Fibroblast of gingiva (primary cell): ENCODE measurements around the gene GJC1.
A peak's percentile ranks its signal among the peaks of the same experiment; 100 is the strongest.

Experiments
- DNase-seq: peaks from one replicate; pipeline ENCODE4 v3.0.0-alpha.2; 2011; ENCODE audit warnings: low read depth

GJC1 gene

DNA sequence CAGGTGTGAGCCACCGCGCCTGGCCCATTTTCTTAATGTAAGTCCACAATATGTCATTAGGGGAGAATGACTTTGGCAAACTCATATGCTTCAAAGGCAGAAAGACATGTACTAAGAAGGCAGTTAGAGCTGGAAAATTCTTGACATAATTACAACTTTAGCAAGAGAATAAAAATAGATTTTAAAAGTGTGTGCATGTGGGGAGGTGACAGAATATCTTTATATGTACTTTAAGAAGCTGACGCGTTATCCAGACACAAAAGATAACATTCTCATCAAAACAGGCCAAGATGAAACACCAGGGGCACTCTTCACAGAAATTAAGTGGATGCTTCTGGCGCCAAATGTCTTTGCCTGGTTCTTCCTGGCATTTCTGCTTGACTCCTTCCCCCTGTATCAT is 28.2 kb downstream of the GJC1 start:
- no peak for DNase-seq

DNA sequence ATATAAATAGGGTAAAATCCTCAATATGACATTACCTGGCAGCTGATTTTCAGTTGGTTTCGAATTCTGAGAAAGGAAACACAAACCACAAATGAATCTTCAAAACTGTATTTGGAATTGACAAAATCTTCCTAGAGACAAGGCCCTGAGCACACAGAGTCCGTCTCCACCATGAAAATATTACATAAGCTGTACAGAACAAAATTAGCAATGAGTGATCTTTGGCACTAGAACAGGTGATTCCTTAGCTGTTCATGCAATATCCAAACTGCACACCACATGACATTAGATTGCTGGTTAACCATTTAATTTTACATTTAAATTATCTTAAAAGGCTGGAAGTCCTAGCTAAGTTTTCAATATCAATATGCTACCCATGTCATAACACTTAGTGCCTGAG is 31.7 kb downstream of the GJC1 start:
- DNase-seq = no peak

DNA sequence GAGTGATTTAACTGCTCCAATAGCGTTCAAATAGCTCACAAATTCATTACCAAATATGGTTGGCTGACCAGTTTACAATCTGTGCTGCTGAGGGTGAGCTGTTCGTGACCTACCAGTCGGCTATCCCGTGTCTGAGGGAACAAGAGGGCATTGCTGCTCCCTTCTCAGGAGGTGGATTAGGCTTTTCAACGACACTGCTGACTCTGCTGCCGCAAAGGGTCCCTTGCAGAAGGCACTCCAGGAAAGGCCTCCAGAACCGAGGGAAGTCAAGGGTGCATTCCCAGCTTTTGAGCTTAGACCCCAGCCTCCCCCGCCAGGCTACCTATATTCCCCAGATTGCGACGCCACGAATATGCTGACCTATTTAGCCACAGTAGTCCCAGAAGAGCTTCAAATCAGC is 32.3 kb downstream of the GJC1 start:
- no peak for DNase-seq

DNA sequence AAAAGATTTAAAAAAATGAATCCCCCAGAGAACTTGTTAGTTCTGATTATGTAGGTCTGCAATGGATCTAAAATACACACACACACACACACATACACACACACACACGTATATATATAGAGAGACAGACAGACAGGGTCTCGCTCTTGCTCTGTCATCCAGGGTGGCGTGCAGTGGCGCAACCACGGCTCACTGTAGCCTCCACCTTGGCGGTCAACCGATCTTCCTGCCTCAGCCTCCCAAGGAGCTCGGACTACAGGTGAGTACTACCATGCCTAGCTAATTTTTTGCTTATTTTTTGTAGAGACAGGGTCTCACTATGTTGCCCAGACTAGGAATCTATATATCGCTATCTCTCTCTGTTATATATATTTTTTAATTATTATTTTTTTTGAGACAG is 33.4 kb downstream of the GJC1 start:
- no peak for DNase-seq

DNA sequence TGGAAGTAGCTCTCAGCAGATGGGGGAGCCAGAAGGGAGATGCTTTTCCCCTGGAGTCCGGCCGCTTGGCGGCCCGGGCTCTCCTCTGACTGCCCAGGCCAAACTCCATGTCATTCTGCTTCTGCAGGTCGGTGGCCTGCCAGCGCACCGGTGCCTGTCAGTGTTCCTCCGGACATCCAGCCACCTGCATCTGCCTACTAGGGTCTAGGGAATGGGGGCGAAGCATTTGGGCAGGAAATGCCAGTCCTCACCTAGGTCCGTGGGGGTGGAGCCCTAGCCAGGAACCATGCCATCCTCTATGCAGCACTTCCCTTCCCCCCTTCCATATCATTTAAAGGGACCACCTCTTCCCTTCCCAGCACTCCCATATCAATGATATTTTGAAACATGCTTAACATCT is 34.2 kb downstream of the GJC1 start:
- no peak for DNase-seq

DNA sequence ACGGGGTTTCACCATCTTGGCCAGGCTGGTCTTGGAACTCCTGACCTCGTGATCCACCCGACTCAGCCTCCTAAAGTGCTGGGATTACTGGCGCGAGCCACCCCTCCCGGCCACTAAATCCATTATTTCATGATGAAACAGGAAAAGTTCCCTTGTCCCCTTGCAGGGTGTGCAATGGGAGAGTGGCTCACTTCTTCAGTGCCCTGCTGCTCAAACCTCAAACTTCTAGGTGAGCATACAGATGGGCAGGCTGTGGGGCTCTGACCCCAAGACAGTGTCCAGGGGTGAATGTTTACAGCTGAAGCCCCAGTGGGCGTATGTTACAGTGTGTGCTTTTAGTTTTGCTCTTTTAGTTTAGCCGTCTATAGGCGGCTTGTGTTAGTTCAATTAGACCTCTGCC is 34.7 kb downstream of the GJC1 start:
- no peak for DNase-seq

DNA sequence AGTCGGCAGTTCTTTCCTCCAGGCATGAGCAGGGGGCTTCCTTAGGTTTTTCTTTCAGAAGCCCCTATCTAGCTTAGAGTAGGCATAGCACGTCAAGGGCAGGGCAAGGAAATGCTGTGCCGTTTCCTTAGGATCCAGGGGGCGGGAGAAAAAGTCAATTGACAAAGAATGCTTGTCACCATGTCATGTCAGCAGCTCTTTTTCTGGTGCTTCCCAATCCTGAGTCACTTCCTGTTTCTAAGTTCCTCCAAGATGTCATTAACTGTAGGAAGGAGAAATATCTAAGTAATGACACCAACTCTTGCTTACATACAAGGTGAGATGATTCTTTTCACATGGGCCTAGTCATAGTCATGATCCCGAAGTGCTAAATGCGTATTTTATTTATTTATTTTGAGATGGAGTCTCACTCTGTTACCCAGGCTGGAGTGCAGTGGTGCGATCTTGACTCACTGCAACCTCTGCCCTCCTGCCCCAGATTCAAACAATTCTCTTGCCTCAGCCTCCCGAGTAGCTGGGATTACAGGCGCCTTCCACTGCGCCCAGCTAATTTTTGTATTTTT is 35.2 kb downstream of the GJC1 start:
- peak; percentile 72 for DNase-seq

DNA sequence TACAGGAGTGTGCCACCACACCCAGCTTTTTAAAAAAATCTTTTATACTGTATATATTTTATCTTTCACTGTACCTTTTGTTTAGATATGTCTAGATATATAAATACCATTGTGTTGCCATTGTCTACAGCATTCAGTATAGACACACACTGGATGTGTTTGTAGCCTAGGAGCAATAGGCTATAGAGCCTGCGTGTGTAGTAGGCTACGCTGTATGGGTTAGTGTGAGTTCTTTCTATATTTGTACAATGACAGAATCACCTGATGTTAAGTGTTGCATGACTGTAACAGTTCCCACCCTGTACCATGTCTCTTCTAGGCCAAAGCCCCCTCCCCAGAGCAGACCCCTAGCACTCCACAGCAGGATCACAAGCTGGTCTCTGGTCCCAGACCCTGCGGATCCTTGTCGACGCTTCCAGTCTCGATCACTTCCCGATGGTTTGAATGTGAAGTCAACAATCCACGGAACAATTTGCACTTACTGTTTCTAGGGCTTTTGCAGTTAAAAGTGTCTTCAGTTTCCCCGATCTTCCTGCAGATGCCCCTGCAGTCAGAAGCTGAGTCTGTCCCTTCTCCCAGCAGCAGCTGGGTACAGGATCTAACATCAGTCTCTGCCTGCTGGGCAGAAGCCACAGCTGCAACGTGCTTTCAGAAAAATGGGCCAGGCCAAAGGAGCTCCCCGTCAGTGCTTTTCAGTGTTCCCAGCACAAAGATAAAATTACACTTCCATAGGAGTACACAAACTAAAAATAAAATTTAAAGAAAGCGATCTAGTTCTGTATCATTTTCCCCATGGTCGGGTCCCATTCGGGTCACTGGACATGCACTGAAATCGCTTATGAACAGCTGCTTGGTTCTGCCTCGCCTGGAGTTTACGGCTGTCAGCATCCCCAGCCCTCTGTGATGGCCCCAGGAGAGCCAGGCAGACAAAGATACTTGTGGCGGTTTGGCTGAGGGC is 35.9 kb downstream of the GJC1 start:
- DNase-seq = peak; percentile 16

DNA sequence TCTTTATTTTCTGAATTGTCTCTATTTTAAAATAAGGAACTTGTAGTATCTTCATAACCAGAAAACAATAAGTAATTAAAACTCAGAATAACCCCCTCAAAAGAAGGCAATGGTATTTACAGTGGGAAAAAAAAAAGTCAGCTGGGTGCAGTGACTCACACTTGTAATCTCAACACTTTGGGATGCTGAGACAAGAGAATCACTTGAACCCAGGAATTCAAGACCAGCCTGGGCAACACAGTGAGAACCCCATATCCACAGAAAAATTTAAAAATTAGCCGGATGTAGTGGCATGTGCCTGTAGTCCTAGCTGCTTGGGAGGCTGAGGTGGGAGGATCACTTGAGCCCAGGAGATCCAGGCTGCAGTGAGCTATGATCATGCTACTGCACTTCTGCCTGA is 37.8 kb downstream of the GJC1 start:
- DNase-seq = no peak

DNA sequence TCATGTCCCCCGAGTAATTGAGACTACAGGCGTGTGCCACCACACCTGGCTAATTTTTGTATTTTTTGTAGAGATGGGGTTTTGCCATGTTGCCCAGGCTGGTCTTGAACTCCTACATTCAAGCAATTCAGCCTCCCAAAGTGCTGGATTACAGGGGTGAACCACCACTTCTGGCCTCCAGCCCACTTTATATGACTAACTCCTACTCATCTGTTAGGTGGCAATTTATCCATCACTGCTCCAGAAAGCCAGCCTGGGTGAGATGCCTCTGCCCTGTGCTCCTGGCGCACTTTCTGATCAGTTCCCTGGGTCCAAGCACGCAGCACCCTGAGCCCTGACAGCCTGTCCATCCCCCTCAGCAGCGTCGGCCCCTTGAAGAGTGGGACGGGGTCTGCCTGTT is 41.9 kb downstream of the GJC1 start:
- no peak for DNase-seq

DNA sequence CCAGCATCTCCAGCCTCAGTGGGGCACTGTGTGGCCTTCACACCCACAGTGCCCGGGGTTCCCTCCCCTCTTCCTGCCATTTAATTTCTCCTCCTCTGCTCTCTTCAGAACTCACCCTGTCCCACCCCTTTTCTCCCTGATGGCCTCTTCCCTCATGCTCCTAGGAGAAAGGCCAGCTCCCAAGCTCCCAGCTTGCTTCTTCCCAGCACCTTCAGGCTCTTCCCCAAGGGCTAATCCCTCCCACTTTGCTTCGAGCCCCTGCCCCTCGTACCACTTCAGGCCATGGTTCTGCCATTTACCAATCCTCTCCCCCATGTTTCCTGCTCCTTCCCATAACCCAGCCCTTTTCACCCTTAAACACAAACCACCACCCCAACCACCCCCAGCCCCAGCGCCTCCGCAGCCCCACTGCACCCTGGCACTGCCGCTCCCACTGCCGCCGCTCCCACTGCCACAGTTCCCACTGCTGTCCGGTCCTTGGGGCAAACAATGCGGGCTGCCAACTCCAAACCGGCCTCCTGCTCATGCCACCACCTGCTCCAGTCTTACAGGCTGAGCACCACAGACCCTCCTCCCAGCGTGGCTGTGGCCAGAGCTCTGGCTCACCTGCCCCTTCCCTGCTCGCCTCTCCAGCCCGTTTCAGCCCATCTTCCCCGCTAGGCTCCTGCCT is 42.7 kb downstream of the GJC1 start:
- DNase-seq = no peak

DNA sequence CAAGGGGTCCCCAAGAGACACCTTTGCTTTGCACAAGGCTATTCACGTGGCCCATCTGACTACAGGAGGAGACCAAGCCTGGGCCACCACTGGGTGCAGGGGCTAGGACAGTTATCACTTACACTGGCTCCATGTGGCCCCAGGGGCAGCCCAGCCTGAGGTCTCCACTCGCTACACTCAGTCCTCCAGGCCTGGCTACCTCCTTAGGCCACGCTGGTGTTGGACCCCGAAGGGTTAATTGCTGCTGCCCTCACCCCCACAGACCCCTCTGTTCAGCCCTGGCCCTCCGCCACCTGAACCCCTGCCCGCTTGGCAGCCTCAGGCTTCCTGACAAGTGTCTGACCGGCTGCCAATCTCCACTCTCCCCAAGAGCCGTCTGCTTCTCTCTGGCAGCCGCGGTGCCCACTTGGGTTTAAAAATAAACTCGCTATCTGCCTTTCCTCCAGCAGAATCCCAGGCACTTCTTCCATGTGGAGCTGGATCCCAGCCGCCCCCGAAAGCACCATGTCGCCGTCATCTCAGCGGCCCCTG is 43.5 kb downstream of the GJC1 start:
- no peak for DNase-seq

DNA sequence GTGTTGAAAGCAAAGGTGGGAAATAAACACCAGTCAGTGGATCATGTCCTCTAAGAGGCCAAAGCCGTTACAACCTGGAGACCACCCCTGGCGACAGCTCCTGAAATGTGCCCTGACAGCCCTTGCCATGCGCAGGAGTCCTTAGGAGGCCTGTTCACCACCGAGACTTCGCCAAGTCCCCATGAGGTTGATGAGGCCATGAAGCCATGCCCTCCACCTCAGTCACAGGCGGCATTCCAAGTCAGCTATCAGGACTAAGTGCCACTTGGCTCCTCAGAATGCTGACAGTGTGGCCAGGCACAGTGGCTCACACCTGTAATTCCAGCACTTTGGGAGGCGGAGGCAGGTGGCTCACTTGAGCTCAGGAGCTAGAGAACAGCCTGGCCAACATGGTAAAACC is 44.2 kb downstream of the GJC1 start:
- no peak for DNase-seq

DNA sequence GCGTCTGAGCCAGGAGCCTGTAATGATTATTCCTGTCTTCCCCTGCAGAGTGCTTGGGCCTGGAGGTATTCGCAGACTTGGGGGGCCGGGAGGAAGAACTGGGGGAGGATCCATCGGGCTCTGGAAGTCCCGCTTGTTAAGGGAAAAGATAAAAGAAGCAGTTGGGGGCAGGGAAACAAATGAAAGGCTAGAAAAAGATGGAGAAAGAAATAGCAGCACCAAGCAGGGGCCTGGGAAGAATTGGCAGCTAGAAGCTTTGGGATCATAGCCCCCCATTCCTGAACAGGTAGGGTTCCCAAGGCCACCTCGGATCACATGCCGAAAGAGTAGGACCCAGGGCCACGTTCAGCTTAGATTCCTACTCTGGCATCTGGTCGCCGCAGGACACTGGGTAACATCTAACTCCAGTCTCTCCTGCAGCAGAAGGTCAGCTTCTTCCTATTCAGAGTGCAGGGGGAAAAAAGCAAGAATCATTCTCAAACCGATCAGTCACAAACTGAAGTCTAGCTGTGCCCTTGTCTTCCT is 47.7 kb downstream of the GJC1 start:
- DNase-seq = no peak

DNA sequence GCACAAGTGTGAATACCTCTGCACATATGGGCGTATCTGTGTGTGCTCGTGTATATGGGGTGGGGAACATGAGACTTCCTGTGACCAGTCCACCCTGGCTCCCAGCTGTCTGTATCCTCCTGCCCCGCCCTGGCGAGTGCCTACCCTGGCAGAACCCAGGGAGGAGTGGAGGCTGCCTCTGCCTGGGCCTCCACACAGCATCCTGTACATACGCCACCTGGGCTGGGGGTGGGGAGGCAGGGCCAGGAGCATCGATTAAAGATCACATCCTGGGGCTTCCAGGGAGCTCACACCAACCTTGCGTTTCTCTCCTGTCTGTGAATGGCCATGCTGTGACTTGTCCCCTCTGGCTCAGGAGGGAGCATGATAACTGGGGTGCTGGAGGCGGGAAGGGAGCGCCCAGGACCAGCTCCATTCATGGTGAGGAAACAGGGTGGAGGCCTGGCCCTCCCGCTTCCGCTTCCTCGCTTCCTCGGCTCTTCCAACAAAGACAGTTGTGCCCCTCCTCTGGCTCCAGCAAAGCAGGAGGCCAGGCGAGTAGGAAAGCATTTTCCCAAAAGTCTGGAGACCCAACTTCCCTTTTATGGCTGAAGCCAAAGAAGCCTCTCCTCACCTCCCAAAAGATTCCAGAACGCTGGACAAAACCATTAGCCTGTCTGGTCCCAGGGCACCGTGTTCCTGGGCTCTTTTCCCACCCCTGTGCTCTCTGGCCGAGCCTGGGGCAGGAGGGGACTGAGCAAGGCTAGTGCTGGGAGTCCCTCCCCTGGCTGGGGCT is 48.3 kb downstream of the GJC1 start:
- DNase-seq = no peak

DNA sequence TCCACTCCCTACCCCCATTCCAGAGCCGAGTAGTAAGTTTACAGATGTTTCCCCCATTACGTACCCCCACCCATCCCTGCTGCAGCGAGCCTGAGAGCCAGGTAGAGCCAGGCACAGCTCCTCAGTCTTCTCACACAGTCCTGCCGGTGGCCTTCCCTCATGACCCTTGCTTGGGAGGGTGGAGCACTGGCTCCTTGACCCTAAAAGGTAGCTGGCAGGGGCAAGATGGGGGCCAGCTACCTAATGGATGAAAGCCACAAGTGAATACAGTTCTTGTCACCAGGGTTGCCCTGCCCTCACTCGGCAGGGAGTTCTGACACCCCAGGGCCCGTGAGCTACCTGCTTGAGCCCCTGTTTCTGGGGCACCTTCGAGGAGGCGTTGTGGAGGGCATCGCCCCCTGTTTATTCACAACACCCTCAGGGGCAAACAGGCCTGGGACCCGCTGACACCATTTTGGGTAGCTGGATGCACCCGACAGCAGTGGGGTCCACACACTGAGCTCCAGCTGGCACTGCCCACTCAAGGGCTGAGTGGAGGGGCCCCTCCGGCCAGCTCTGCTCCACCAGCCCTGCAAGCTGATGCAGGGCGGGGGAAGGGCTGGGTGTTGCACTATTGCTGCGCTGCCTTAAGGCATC is 49.1 kb downstream of the GJC1 start:
- no peak for DNase-seq

DNA sequence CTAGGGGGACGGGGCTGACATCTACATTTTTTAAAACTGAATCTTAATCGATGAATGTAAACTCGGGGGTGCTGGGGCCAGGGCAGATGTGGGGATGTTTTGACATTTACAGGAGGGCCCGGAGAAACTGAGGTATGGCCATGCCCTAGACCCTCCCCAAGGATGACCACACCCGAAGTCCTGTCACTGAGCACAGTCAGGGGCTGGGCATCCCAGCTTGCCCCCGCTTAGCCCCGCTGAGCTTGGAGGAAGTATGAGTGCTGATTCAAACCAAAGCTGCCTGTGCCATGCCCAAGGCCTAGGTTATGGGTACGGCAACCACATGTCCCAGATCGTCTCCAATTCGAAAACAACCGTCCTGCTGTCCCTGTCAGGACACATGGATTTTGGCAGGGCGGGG is 49.9 kb downstream of the GJC1 start:
- DNase-seq = no peak

DNA sequence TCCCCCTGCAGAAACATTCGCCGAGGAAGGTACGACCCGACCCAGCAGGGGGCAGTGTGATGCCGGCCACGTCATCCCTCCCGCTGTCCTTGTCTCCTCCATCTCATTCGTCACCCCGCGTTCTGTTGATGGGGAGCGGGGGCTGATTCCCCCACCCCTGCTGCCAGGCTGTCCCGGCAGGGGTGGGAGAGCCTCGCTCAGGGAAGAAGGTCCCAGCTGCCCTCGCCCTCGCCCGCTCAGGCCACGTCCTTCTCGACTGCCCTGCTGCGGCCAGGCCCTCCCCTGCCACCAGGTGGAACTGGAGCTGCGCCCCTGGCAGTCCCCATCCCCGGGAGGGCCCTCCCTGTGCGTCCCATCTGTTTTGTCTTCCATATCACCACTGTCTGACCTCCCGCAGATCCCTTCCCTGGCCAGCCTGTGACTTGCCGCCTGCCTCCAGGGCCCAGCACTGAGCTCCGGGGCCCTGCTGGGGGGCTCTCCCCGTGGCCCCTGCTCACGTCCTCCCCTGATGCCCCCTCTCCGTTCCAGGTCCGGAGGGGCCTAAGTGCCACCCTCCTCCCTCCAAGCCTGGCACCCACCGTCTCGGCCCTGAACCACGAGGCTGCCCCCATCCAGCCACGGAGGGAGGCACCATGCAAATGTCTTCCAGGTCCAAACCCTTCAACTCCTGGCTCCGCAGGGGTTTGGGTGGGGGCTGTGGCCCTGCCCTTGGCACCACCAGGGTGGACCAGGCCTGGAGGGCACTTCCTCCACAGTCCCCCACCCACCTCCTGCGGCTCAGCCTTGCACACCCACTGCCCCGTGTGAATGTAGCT is 50.7 kb downstream of the GJC1 start:
- peak; percentile 64 for DNase-seq

DNA sequence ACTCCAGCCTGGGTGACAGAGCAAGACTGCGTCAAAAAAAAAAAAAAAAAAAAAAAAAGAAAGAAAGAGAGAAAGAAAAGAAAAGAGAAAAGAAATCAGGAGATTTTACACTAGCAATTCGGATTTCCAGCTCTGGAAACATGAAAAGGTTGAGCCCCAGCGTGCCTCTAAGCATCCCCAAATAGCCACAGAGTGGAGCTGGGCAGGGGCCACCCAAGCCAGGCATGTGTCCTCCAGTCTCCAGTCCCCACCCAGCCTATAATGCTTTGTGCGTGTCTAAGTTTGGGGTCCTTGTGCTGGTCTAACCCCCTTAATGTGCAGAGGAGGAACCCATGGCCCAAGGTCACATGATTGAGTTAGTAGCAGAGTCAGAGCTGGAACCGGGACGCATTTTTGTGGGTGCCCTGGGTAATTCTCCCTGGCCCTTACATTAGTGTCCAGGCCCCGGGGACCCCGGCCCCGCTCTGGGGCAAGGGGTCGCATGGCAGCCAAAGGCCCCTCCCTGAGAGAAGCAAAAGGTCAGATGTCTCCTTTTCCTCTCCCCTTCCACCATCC is 51.4 kb downstream of the GJC1 start:
- no peak for DNase-seq
